ELR (cell line): ENCODE data around the gene ZNF618.
A peak's percentile ranks its signal among the peaks of the same experiment; 100 is the strongest.

Experiments
- DNase-seq: peaks from one replicate; pipeline ENCODE4 v3.0.0-alpha.2; 2015; ENCODE audit warnings: low read depth

ZNF618 gene

DNA sequence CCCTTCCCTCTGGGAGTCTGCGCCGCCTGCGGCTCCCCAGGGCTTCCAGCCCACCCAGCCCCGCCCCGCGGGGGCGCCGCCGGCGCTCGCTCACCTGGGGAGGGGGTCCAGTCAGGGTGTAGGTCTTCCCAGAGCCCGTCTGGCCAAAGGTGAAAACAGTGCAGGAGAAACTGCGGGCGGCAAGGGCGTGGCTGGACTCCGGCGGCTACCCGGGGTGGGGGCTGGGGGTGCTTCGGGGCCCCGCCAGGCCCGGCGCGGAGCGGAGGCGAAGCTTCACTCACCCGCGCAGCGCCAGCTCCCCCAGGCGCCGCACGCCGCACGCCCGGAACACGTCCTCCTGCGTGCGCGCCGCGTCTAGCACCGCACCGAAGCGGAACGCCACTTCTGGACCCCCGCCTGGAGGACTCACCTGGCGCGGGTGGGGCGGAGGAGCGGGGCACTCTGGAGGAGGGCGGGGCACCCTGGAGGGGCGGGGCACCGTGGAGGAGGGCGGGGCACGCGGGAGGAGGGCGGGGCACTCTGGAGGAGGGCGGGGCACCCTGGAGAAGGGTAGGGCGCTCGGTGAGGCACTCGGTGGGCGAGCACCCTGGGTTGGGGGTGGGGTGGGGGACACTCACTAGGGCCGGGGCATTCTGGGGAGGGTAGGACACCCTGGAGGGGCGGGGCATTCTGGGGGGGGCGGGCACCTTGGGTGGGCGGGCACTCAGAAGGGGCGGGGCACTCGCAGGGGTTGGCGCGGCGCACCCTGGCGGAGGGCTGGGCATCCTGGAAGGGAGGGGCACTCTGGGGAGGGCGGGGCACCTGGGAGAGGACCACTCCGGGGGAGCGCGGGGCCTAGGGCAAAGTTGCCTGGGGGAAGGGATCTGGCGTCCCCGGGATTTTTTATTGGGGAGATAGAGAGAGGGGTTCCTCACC lies 222.2 kb downstream of the ZNF618 start:
- peak; percentile 35 for DNase-seq

- no peak for DNase-seq
These were observed 223.0 kb downstream of the ZNF618 start, which contains the start of gene KIF12 for GRCh38 chr9:114098936-114099668. Gene KIF12, minus strand, starts transcription at chr9:114099292. Its CDS starts 16 bp downstream, at chr9:114099276.

DNA sequence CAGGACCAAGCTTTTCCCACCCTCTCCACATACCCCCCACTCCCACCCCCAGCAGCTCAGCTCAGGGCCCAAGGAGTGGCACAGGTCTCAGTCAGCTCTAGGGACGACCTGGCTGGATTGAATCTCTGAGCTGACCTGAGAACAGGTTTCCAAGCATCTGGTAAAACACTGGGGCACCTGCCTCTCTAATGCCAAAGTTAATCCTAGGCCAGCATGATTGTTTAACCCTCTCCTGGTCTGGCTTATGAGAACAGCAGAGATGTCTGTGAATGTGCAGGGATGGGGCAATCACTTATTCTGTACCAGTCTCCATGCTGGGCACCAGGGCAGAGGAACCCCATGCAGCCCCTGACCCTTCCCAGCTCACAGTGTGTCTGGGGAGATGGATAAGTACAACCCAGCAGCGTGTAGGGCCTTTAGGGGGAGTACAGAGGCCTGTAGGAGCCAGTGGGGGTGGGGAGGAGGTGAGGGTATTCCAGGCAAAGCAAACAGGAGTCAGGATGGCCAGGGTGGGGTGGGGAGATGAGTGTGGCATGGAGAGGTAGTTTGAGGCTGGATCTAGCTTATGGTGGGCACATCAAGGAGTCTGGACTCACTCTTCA lies 223.7 kb downstream of the ZNF618 start:
- DNase-seq, result no peak

GRCh38 chr9:114100536-114100935 lies 224.4 kb downstream of the ZNF618 start:
- DNase-seq, result no peak

- no peak for DNase-seq
These were observed 226.4 kb downstream of the ZNF618 start for GRCh38 chr9:114102484-114102883.

DNA sequence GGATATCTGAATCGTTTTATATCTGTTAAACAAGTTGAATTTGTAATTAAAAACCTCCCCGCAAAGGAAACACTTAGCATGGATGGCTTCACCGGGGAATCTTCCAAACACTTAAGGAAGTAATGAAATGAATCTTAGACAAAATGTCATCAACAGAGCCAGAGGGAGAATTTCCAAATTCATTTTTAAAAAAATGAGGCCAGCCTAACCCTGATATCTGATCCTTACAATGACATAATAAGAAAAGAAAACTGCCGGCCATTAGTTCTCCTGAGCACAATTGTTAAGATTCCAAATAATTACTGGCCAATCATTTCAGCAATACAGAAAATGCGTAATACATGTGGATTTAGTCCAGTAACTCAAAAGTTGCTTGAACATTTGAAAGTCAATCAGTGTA lies 229.1 kb downstream of the ZNF618 start:
- no peak for DNase-seq
